PC-9 (cell line): Measurements from ENCODE around the gene HMOX1.

Source experiments
- EZH2 ChIP-seq: fragments of 200-600 bp; sonication (generic); IDR thresholded peaks from 2 replicates; pipeline ENCODE4 v1.8.0; 2017; ENCODE audit warnings: antibody characterized with exemption, low read depth
- TF ChIP-seq, protein P1 (sequence below): fragments of 200-600 bp; sonication (generic); conservative IDR thresholded peaks from 2 replicates; pipeline ENCODE4 v1.6.1; 2017; ENCODE audit warnings: mixed run types, antibody characterized with exemption, mild to moderate bottlenecking, moderate library complexity

DNA sequence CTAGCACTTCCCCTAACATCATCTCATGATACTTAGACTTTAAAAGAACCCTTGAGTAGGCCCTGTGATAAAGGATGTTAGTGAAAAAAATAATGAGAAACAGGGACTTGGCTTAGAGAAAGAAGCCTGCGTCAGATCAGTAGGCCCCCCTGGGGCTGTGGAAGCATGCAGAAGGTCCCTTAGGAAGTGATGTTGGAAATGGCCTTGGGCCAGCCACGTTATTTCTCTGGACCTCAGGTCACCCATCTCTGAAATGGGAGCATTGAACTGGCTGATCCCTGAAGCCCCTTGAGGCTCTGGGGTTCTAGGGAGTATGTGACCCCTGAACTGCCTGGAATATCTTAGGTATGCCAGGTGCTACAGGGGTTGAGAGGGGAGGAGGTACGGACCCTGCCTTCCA, 59.2 kb downstream of the HMOX1 start:
- TF ChIP-seq EZH2, result no peak
- TF ChIP-seq, protein P1, sequence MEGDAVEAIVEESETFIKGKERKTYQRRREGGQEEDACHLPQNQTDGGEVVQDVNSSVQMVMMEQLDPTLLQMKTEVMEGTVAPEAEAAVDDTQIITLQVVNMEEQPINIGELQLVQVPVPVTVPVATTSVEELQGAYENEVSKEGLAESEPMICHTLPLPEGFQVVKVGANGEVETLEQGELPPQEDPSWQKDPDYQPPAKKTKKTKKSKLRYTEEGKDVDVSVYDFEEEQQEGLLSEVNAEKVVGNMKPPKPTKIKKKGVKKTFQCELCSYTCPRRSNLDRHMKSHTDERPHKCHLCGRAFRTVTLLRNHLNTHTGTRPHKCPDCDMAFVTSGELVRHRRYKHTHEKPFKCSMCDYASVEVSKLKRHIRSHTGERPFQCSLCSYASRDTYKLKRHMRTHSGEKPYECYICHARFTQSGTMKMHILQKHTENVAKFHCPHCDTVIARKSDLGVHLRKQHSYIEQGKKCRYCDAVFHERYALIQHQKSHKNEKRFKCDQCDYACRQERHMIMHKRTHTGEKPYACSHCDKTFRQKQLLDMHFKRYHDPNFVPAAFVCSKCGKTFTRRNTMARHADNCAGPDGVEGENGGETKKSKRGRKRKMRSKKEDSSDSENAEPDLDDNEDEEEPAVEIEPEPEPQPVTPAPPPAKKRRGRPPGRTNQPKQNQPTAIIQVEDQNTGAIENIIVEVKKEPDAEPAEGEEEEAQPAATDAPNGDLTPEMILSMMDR, result no peak
